Heart left ventricle (tissue), 16 donors: Measurements from ENCODE around the gene RPTOR. TPM values are rescaled to one million over a fixed set of nuclear protein-coding genes. Genes with fewer than 3 reads are reported as not detected.

Source experiments
- ATAC-seq, 4 donors: fragments of 200-7000 bp; cut with Tn5 transposase; one replicate each; pipeline ENCODE4 v1.9.1; 2020 to 2022; ENCODE audit warnings: moderate library complexity in 4 of 4, mild to moderate bottlenecking in 3 of 4, moderate number of reproducible peaks in 1 of 4
- DNase-seq, 5 donors: peaks; one replicate each; pipeline ENCODE4 v3.0.0-alpha.2; 2020
- H3K27ac ChIP-seq, 12 donors: fragments of 200-600 bp; sonication (generic) in 4 of 12; one replicate each; pipeline versions ENCODE4 v1.5.0 to v1.8.0; 2016 to 2022; ENCODE audit warnings: mild to moderate bottlenecking in 2 of 12
- H3K27me3 ChIP-seq, 9 donors: fragments of 200-600 bp; sonication (generic) in 2 of 9; one replicate each; pipeline versions ENCODE4 v1.5.1 to v1.8.0; 2016 to 2022; ENCODE audit warnings: mild to moderate bottlenecking in 3 of 9
- H3K36me3 ChIP-seq, 9 donors: fragments of 200-600 bp; sonication (generic) in 2 of 9; one replicate each; pipeline versions ENCODE4 v1.5.0 to v1.8.0; 2018 to 2022; ENCODE audit warnings: mild to moderate bottlenecking in 2 of 9
- H3K4me1 ChIP-seq, 12 donors: fragments of 200-600 bp; sonication (generic) in 4 of 12; one replicate each; pipeline versions ENCODE4 v1.5.0 to v1.8.0; 2016 to 2022; ENCODE audit warnings: mild to moderate bottlenecking in 3 of 12
- H3K4me3 ChIP-seq, 12 donors: fragments of 200-600 bp; sonication (generic) in 4 of 12; one replicate each; pipeline versions ENCODE4 v1.5.0 to v1.8.0; 2017 to 2022; ENCODE audit warnings: mild to moderate bottlenecking in 9 of 12, moderate library complexity in 4 of 12
- H3K9me3 ChIP-seq, 12 donors: fragments of 200-600 bp; sonication (generic) in 4 of 12; one replicate each; pipeline versions ENCODE4 v1.5.0 to v1.8.0; 2016 to 2022; ENCODE audit warnings: mild to moderate bottlenecking in 1 of 12
- POLR2A ChIP-seq, 2 donors: fragments of 450-650 bp; IDR thresholded peaks; one replicate each; pipeline ENCODE4 v1.6.1; 2017; ENCODE audit warnings: antibody characterized with exemption in 2 of 2, mild to moderate bottlenecking in 2 of 2, moderate library complexity in 2 of 2
- WGBS, 4 donors: extraction: QIAGEN DNeasy Blood & Tissue Kit in 2 of 4; methylation state at CpG; one replicate each; pipeline versions ENCODE4 v1.1.5 to v1.1.7; 2013 to 2018; 5-methylcytosine and 5-hydroxymethylcytosine counted together
- intact Hi-C, 10 donors: fragments of 100-400 bp; cut with DNase I; formaldehyde crosslinking; loops; one replicate each; pipeline versions ENCODE4 v1.11.1 to v1.14.2; 2022
- polyA plus RNA-seq, 2 donors: library from polyadenylated mRNA; stranded (reverse); fragments of 200-250 nt; gene quantifications; one replicate each; pipeline ENCODE4 v1.2.3, GENCODE V29; 2013
- total RNA-seq, 9 donors: library from RNA; depleted of rRNA in 2 of 9; stranded (reverse); fragments of >200 nt in 2 of 9; fragmentation: NEBNext Ultra II Directional in 3 of 9; extraction: Animal tissue kit (Norgen Biotek cat#: 25700) in 3 of 9; gene quantifications; one replicate each; pipeline versions ENCODE4 v1.1.0 to v1.2.4, GENCODE V29; 2016 to 2023
- TF ChIP-seq, protein P1 (sequence below), 12 donors: fragments of 200-600 bp; sonication (generic) in 4 of 12; IDR thresholded peaks; one replicate each; pipeline versions ENCODE4 v1.5.0 to v1.8.0; 2018 to 2022; ENCODE audit warnings: antibody characterized with exemption in 12 of 12, mild to moderate bottlenecking in 5 of 12
- donor health status: ischemic (EF 13 %, LVEDD 7.1; RV severe dilation, severe dysfunction).
- donor health status: healthy with polysubstance abuse.
- donor health status: DM: no; HTN: yes; CAD: no.
- donor health status: DM: no; HTN: no; CAD: no.
- donor health status: ischemic (EF 25% LVEDD 6.9; RV normal size, moderate dysfunction).
- donor health status: ischemic (EF 25% LVEDD 5.7; RV mildly dilated, moderate dysfunction).
- donor health status: healthy.
- donor health status: DM: yes; HTN: yes; CAD: no.
- donor health status: ischemic (EF 35%, LVEDD 5.7; RV mildly dilated, moderate dysfunction).
- donor health status: nonischemic (EF 11% LVEDD 7.7; RV severe dilation, severe dysfunction).
- donor health status: DM: yes; HTN: yes; CAD: no.
- donor health status: PGD.
- donor health status: ischemic (EF 29% LVEDD 5.4; RV normal size, mild dysfunction).
- donor health status: nonischemic (EF 23%, LVEDD 6.1; RV moderate dilation, normal function).

The RPTOR gene
- total and polyA plus RNA-seq, 11 donors, result 14.7 to 31.7 (median 26.0) TPM

DNA sequence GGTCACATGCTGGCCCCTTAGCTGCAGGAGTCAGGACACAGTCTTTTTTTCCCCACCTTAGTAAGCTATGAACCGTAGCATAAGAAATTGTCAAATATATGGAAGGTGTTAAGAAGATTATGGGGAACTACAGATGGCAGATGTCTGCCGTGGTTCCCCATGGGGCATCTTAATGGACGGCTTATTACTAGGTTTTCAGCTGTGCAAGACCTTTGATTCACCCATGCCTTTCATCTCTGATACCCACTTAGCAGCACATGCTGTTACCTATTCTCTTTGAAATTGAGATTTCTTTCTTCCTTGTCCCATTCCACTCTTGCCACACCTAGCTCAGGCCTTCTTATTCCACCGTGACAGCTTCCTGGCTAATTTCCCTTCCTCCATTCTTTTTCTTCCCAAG is 70.7 kb downstream of the RPTOR start:
- DNase-seq (no peak), ATAC-seq (no peak)
- intact Hi-C loops, result loop anchor here in 1 of 10 donors (2.0 kb wide), 1 partner anchor 27 kb away; no protein-coding TSS in a partner anchor
- 90 to 92% (median 91%) methylated on average over 4 of the region's 4 CpGs for WGBS, 4 donors
- TF ChIP-seq, protein P1, sequence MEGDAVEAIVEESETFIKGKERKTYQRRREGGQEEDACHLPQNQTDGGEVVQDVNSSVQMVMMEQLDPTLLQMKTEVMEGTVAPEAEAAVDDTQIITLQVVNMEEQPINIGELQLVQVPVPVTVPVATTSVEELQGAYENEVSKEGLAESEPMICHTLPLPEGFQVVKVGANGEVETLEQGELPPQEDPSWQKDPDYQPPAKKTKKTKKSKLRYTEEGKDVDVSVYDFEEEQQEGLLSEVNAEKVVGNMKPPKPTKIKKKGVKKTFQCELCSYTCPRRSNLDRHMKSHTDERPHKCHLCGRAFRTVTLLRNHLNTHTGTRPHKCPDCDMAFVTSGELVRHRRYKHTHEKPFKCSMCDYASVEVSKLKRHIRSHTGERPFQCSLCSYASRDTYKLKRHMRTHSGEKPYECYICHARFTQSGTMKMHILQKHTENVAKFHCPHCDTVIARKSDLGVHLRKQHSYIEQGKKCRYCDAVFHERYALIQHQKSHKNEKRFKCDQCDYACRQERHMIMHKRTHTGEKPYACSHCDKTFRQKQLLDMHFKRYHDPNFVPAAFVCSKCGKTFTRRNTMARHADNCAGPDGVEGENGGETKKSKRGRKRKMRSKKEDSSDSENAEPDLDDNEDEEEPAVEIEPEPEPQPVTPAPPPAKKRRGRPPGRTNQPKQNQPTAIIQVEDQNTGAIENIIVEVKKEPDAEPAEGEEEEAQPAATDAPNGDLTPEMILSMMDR (IDR thresholded peaks at IDR 0.05), result no peak
- no peak for TF ChIP-seq POLR2A (IDR thresholded peaks at IDR 0.05)
- H3K36me3 ChIP-seq, result no peaks in the 10 kb centered on the region
- H3K4me3 ChIP-seq, result no peak overlapping the region
- no peak overlapping the region for H3K27ac ChIP-seq
- H3K27me3 ChIP-seq, result no peaks in the 10 kb centered on the region
- peaks cover 0 to 15% (median 0%) of the 10 kb centered on the region in 12 donors for H3K4me1 ChIP-seq
- H3K9me3 ChIP-seq, result no peaks in the 10 kb centered on the region

DNA sequence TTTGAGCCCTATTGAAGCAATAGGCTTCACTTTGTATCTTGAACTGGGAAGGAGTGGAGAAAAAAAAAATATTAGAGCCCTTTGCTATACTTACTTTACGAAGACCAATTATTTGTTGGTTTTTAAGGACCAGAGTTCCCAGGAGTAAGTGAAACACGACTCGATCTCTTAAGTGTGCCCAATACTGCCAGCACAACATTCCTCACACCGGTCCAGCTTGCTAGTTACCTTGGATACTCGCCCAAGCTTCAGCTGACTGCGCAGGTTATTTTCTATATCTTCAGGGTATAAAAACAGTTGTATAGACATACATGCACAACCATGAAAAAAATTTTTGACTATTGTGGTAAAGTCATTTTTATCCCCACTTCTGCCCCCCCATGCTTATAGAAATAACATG is 72.1 kb downstream of the RPTOR start:
- Histone ChIP-seq H3K4me1 (peaks cover 0 to 11% (median 0%) of the 10 kb centered on the region in 12 donors), H3K9me3 (no peaks in the 10 kb centered on the region), H3K27ac (no peak overlapping the region), H3K36me3 (no peaks in the 10 kb centered on the region), H3K27me3 (no peaks in the 10 kb centered on the region), H3K4me3 (no peak overlapping the region)
- intact Hi-C loops, result no loop called here
- TF ChIP-seq, protein P1 (IDR thresholded peaks at IDR 0.05), result no peak
- no peak for TF ChIP-seq POLR2A (IDR thresholded peaks at IDR 0.05)
- ATAC-seq, result no peak
- DNase-seq, result no peak
- WGBS, 4 donors, result 80 to 90% (median 85%) methylated on average over 6 of the region's 6 CpGs

DNA sequence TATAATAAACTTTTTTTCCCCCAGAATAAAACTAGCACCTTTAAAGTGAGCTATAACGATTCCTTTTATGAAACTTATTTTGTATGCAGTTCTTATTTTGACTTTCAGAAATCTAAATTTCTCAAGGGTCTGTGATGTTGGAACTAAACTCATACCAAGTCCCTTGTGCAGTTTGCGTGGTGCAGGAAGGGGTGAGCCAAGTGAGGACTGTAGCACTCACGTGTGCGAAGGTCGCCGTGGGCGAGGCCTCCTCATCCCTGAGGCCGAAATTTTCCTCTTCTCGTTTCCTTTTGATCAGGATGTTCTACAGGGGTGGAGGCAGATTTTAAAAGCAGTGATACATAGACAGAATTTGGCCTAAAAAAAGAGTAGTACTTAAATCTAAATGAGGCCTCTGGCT is 73.7 kb downstream of the RPTOR start:
- H3K4me3 ChIP-seq, result no peak overlapping the region
- DNase-seq (no peak), ATAC-seq (no peak)
- TF ChIP-seq POLR2A (IDR thresholded peaks at IDR 0.05), result no peak
- TF ChIP-seq, protein P1 (IDR thresholded peaks at IDR 0.05), result no peak
- 76 to 88% (median 85%) methylated on average over 9 of the region's 9 CpGs for WGBS, 4 donors
- H3K27me3 ChIP-seq, result no peaks in the 10 kb centered on the region
- no peaks in the 10 kb centered on the region for H3K9me3 ChIP-seq
- H3K27ac ChIP-seq, result no peak overlapping the region
- H3K36me3 ChIP-seq, result no peaks in the 10 kb centered on the region
- intact Hi-C loops, result no loop called here
- H3K4me1 ChIP-seq, result peaks cover 0 to 10% (median 0%) of the 10 kb centered on the region in 12 donors

DNA sequence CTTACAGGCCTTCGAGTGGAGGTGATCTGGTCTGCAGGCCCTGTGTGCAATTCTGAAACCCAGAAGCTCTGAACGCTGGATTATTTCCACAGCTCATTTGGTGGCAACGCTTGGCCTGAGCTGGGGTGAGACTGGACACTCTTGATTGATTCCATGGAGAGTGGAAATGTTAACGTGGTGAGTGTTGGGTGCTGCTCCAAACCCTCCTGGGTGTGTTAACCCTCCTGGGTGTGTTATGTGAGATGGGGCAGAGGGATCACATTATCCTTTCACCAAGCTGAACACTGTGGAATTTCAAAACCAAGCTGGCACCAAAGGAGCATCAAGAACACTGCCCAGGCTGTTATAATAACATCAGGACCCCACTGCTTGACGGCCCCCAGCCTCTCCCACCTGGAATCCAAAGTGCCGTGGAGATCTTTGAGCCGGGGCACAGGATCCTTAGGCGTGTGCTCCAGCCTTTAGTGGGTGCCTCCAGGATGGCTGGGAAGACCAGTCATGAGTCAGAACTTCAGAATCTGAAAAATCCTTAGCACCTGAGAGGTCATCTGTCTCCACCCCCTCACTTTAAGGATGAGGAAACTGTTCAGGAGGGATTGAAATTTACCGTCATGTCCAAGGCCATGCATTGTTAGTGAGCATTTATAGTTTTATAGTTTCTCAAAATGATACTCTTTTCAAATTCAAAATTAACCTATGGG is 75.0 kb downstream of the RPTOR start:
- H3K27ac ChIP-seq, result no peak overlapping the region
- DNase-seq, result no peak
- peaks cover 0 to 9% (median 0%) of the 10 kb centered on the region in 12 donors for H3K4me1 ChIP-seq
- intact Hi-C loops, result no loop called here
- WGBS, 4 donors, result 84 to 89% (median 86%) methylated on average over 8 to 9 of the region's 9 CpGs
- TF ChIP-seq, protein P1 (IDR thresholded peaks at IDR 0.05), result no peak
- no peak for TF ChIP-seq POLR2A (IDR thresholded peaks at IDR 0.05)
- ATAC-seq, result no peak
- no peaks in the 10 kb centered on the region for H3K27me3 ChIP-seq
- no peak overlapping the region for H3K4me3 ChIP-seq
- H3K36me3 ChIP-seq, result no peaks in the 10 kb centered on the region
- no peaks in the 10 kb centered on the region for H3K9me3 ChIP-seq
